PC-9 (cell line): ENCODE measurements around the gene MMP2. TPM values are rescaled to one million over a fixed set of nuclear protein-coding genes. Genes with fewer than 3 reads are reported as not detected.

Source experiments
- BruUV-seq: library from RNA; stranded (reverse); fragments of 400-500 nt; replicated peaks from 2 replicates; lab custom pipeline; 2021; lab: Mats Ljungman, UMichigan
- CTCF ChIA-PET: fragments of 300-600 bp; sonication (Branson Sonifier 250); formaldehyde crosslinking; loops from one replicate; lab custom pipeline; 2022; ENCODE audit warnings: antibody characterized with exemption; lab: Charles Lee
- POLR2A ChIA-PET: fragments of 300-600 bp; sonication (Branson Sonifier 250); formaldehyde crosslinking; loops from one replicate; lab custom pipeline; 2022; ENCODE audit warnings: antibody characterized with exemption; ENCODE audit not compliant: unreplicated experiment; lab: Charles Lee
- DNase-seq, 2 experiments: peaks; one replicate each; pipeline versions ENCODE4 v3.0.0 to v3.0.0-alpha.2; 2015 to 2022; ENCODE audit warnings: mixed read lengths in 1 of 2
- H2AFZ ChIP-seq: fragments of 200-600 bp; sonication (generic); 2 replicates; pipeline ENCODE4 v1.8.1; 2017; ENCODE audit warnings: antibody characterized with exemption
- H3F3A ChIP-seq: fragments of 200-600 bp; sonication (generic); 2 replicates; pipeline ENCODE4 v1.8.1; 2017; ENCODE audit warnings: antibody characterized with exemption, mild to moderate bottlenecking, low read depth; ENCODE audit not compliant: insufficient read depth
- H3K27ac ChIP-seq: fragments of 200-600 bp; sonication (generic); 2 replicates; pipeline ENCODE4 v1.6.1; 2016; ENCODE audit warnings: mixed run types
- H3K27me3 ChIP-seq: fragments of 200-600 bp; sonication (generic); 2 replicates; pipeline ENCODE4 v1.6.1; 2016; ENCODE audit warnings: low read depth, mixed run types; ENCODE audit not compliant: insufficient read depth
- H3K36me3 ChIP-seq: fragments of 200-600 bp; sonication (generic); 2 replicates; pipeline ENCODE4 v1.6.1; 2016; ENCODE audit warnings: low read depth, mixed run types
- H3K4me1 ChIP-seq: fragments of 200-600 bp; sonication (generic); replicated peaks from 2 replicates; pipeline ENCODE4 v1.6.1; 2016; ENCODE audit warnings: mixed run types; ENCODE audit not compliant: insufficient read depth
- H3K4me2 ChIP-seq: fragments of 200-600 bp; sonication (generic); 2 replicates; pipeline ENCODE4 v1.6.1; 2017; ENCODE audit warnings: mixed run types
- H3K4me3 ChIP-seq: fragments of 200-600 bp; sonication (generic); 2 replicates; pipeline ENCODE4 v1.6.1; 2016; ENCODE audit warnings: mixed run types
- H3K79me2 ChIP-seq: fragments of 200-600 bp; sonication (generic); 2 replicates; pipeline ENCODE4 v1.6.1; 2017; ENCODE audit warnings: low read depth, mixed run types
- H3K9me2 ChIP-seq: fragments of 200-600 bp; sonication (generic); 2 replicates; pipeline ENCODE4 v1.8.1; 2017; ENCODE audit warnings: mild to moderate bottlenecking; ENCODE audit not compliant: insufficient read depth
- H3K9me3 ChIP-seq: fragments of 200-600 bp; sonication (generic); 2 replicates; pipeline ENCODE4 v1.8.1; 2016; ENCODE audit warnings: low read depth; ENCODE audit not compliant: insufficient read depth
- H4K20me1 ChIP-seq: fragments of 200-600 bp; sonication (generic); 2 replicates; pipeline ENCODE4 v1.8.1; 2017; ENCODE audit not compliant: insufficient read depth
- CTCF ChIP-seq: fragments of 200-600 bp; sonication (generic); conservative IDR thresholded peaks from 2 replicates; pipeline ENCODE4 v1.6.1; 2017; ENCODE audit warnings: mixed run types, antibody characterized with exemption, mild to moderate bottlenecking, moderate library complexity
- EZH2 ChIP-seq: fragments of 200-600 bp; sonication (generic); IDR thresholded peaks from 2 replicates; pipeline ENCODE4 v1.8.0; 2017; ENCODE audit warnings: antibody characterized with exemption, low read depth
- intact Hi-C: fragments of 100-400 bp; cut with micrococcal nuclease; formaldehyde crosslinking; loops from one replicate; pipeline ENCODE4 v1.10.0; 2022; ENCODE audit not compliant: unreplicated experiment
- total RNA-seq: library from RNA; stranded (reverse); gene quantifications from 2 replicates; pipeline ENCODE4 v1.2.3, GENCODE V29; 2021

The MMP2 gene
- total RNA-seq, 1 experiment from 2014 or later, result 0.50 TPM

GRCh38 chr16:55500530-55501011 lies 21.6 kb downstream of the MMP2 start:
- peaks cover 47% of the 10 kb centered on the region for H3F3A ChIP-seq
- ChIA-PET POLR2A (interaction anchor here (0.5 to 1.1 kb wide), 8 partner anchors 28 to 828 kb away, joined by 3 to 22 read pairs (median 6); no protein-coding TSS in a partner anchor), CTCF (interaction anchor here (0.6 to 3.0 kb wide), 4 partner anchors 13 to 92 kb away, joined by 3 to 18 read pairs (median 8); no protein-coding TSS in a partner anchor)
- intact Hi-C loops, result loop anchor here (1.0 to 5.0 kb wide), 5 partner anchors 30 to 872 kb away; no protein-coding TSS in a partner anchor
- no peaks in the 10 kb centered on the region for H3K9me3 ChIP-seq
- H3K4me3 ChIP-seq, result no peak overlapping the region
- TSS peak; percentile 42 for BruUV-seq
- DNase-seq, result peak; percentile 54 to 59
- H3K79me2 ChIP-seq, result no peaks in the 10 kb centered on the region
- H3K27me3 ChIP-seq, result no peaks in the 10 kb centered on the region
- H3K9me2 ChIP-seq, result no peaks in the 10 kb centered on the region
- H3K4me1 ChIP-seq, result peaks cover 58% of the 10 kb centered on the region
- TF ChIP-seq CTCF, result no peak
- no peak for TF ChIP-seq EZH2
- H2AFZ ChIP-seq, result no peak overlapping the region
- no peaks in the 10 kb centered on the region for H3K36me3 ChIP-seq
- no peaks in the 10 kb centered on the region for H4K20me1 ChIP-seq
- H3K27ac ChIP-seq, result peak overlapping the region; percentile 69
- H3K4me2 ChIP-seq, result peak overlapping the region; percentile 63

GRCh38 chr16:55501549-55502322 lies 22.7 kb downstream of the MMP2 start:
- H3K4me2 ChIP-seq, result peak overlapping the region; percentile 63
- no peaks in the 10 kb centered on the region for H3K36me3 ChIP-seq
- no peak overlapping the region for H2AFZ ChIP-seq
- CTCF ChIA-PET, result interaction anchor here (3.0 kb wide), 1 partner anchor 30 kb away, joined by 18 read pairs; no protein-coding TSS in a partner anchor
- peaks cover 58% of the 10 kb centered on the region for H3K4me1 ChIP-seq
- DNase-seq, result peak; percentile 68 to 73
- TSS peak; percentile 77 for BruUV-seq
- peak overlapping the region; percentile 69 for H3K27ac ChIP-seq
- no peaks in the 10 kb centered on the region for H3K79me2 ChIP-seq
- no peaks in the 10 kb centered on the region for H4K20me1 ChIP-seq
- H3K9me2 ChIP-seq, result no peaks in the 10 kb centered on the region
- POLR2A ChIA-PET, result interaction anchor here (0.6 kb wide), 1 partner anchor 15 kb away, joined by 10 read pairs; no protein-coding TSS in a partner anchor
- intact Hi-C loops, result loop anchor here (5.0 kb wide), 1 partner anchor 871 kb away; no protein-coding TSS in a partner anchor
- no peaks in the 10 kb centered on the region for H3K9me3 ChIP-seq
- no peaks in the 10 kb centered on the region for H3K27me3 ChIP-seq
- no peak overlapping the region for H3K4me3 ChIP-seq
- H3F3A ChIP-seq, result peaks cover 47% of the 10 kb centered on the region
- no peak for TF ChIP-seq EZH2
- peak; percentile 48 for TF ChIP-seq CTCF

GRCh38 chr16:55502801-55503366 lies 23.9 kb downstream of the MMP2 start:
- Histone ChIP-seq H3K36me3 (no peaks in the 10 kb centered on the region), H3K27ac (peak overlapping the region; percentile 69), H3K9me2 (no peaks in the 10 kb centered on the region), H3K4me3 (no peak overlapping the region), H3F3A (peaks cover 47% of the 10 kb centered on the region), H3K27me3 (no peaks in the 10 kb centered on the region), H3K9me3 (no peaks in the 10 kb centered on the region), H4K20me1 (no peaks in the 10 kb centered on the region), H2AFZ (0 out of 2 replicates have a peak overlapping the region, but pooled peaks have one; percentile 18), H3K4me2 (peak overlapping the region; percentile 63), H3K4me1 (peaks cover 58% of the 10 kb centered on the region), H3K79me2 (no peaks in the 10 kb centered on the region)
- intact Hi-C loops, result loop anchor here (5.0 kb wide), 1 partner anchor 869 kb away; no protein-coding TSS in a partner anchor
- no peak for TF ChIP-seq CTCF
- ChIA-PET CTCF (interaction anchor here (0.6 to 3.0 kb wide), 2 partner anchors 31 to 854 kb away, joined by 3 to 18 read pairs; no protein-coding TSS in a partner anchor), POLR2A (interaction anchor here (0.5 to 0.6 kb wide), 3 partner anchors 33 to 167 kb away, joined by 3 to 12 read pairs (median 6); no protein-coding TSS in a partner anchor)
- BruUV-seq, result no TSS peak
- DNase-seq, result peak; percentile 78 to 87
